ENCODE results near the gene H19. TPM values are rescaled to one million over a fixed set of nuclear protein-coding genes. Genes with fewer than 3 reads are reported as not detected.

The H19 gene
- total RNA-seq, 1 donor from 2014 or later, result 46.9 TPM

DNA sequence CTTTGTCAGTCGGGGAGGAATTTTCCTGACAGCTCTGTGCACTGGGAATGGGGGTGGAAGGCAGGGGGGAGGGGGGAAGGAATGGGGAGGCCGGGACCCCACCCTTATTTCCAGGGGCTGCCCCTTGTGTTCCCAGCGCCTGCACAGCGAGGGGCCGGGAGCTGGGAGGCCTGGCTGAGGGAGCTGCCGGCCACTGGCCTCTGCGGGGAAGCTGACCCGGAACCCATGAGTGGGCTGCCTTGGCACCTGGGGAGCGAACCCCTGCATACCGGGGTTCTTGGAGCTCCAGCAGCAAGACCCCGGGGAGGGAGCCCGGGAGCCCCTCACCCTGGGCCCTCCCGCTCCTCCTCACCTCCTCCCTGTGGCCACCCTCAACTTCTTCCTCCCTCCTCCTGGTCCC lies 3.5 kb downstream of the H19 start:
- peak; percentile 4 for DNase-seq
- H3K4me3 Mint-ChIP-seq (ENCODE audit: unreplicated experiment), result no peak overlapping the region
- TF ChIP-seq, protein P1, sequence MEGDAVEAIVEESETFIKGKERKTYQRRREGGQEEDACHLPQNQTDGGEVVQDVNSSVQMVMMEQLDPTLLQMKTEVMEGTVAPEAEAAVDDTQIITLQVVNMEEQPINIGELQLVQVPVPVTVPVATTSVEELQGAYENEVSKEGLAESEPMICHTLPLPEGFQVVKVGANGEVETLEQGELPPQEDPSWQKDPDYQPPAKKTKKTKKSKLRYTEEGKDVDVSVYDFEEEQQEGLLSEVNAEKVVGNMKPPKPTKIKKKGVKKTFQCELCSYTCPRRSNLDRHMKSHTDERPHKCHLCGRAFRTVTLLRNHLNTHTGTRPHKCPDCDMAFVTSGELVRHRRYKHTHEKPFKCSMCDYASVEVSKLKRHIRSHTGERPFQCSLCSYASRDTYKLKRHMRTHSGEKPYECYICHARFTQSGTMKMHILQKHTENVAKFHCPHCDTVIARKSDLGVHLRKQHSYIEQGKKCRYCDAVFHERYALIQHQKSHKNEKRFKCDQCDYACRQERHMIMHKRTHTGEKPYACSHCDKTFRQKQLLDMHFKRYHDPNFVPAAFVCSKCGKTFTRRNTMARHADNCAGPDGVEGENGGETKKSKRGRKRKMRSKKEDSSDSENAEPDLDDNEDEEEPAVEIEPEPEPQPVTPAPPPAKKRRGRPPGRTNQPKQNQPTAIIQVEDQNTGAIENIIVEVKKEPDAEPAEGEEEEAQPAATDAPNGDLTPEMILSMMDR (IDR thresholded peaks at IDR 0.05; ENCODE audit: partially characterized antibody, unreplicated experiment), result no peak

DNA sequence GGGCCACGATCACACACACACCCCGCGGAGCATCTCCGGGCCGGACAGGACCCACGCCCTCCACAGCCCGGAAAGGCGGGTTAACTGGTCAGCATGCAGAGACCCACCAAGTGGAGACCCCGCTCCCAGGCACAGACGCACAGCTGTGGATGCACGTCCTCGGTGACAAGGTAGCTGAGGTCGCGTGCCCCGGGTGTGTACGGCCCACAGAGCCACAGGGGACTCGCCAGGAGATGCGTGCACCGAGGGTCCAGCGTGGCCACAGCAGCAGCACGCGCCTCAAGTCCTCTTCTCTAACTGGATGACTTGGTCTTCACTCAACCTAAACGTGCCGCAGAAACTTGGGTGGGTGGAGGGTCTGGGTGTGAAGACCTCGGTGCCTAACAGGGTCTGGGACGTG lies 5.5 kb downstream of the H19 start:
- H3K4me3 Mint-ChIP-seq (ENCODE audit: unreplicated experiment), result no peak overlapping the region
- no peak overlapping the region for H3K27ac Mint-ChIP-seq (ENCODE audit: unreplicated experiment)
- peak; percentile 5 for DNase-seq
- H3K4me1 Mint-ChIP-seq (ENCODE audit: low read depth, unreplicated experiment), result no peaks in the 10 kb centered on the region
- no peaks in the 10 kb centered on the region for H3K27me3 Mint-ChIP-seq (ENCODE audit: unreplicated experiment)
- H3K36me3 Mint-ChIP-seq (ENCODE audit: unreplicated experiment), result no peaks in the 10 kb centered on the region
- TF ChIP-seq, protein P1 (IDR thresholded peaks at IDR 0.05; ENCODE audit: partially characterized antibody, unreplicated experiment), result no peak
- H3K9me3 Mint-ChIP-seq (ENCODE audit: unreplicated experiment), result no peaks in the 10 kb centered on the region

More for the DNA sequence above, 3.5 kb downstream of the H19 start:
- Mint-ChIP-seq H3K27ac (ENCODE audit: unreplicated experiment) (no peak overlapping the region), H3K9me3 (ENCODE audit: unreplicated experiment) (no peaks in the 10 kb centered on the region), H3K4me1 (ENCODE audit: low read depth, unreplicated experiment) (no peaks in the 10 kb centered on the region), H3K27me3 (ENCODE audit: unreplicated experiment) (no peaks in the 10 kb centered on the region), H3K36me3 (ENCODE audit: unreplicated experiment) (no peaks in the 10 kb centered on the region)

DNA sequence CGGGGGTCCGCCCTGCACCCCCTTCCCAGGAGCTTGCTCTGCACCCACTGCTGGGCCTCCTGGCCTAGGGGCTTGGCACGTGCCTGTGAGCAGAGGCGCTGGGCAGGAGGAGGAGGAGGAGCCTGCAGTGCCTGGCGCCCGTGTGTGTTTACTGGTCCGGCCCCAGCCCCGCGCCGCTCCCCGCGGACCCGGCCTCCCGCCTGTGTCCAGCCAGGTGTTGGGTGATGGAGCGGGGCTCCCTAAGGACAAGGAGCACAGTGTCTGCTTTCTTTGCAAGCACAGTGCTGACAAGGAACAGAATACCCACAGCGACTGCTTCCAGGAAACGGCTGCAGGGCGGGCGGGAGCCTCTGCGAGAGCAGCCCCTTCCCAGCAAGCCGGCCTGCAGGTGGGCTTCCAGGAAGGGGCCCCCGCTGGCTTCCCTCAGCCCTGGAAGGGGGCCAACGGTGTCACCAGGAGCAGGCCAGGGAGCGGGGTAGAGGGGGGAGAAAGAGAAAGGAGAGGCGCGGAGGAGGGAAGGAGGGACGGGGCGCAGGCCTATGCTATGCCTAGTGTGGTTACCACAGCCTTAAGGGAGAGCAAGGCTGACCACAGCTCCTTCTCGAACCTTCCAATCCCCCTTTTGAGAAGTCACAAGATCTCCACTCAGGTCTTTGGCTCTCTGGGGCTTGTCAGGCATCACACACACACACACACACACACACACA lies 6.6 kb downstream of the H19 start:
- Mint-ChIP-seq H3K9me3 (ENCODE audit: unreplicated experiment) (no peaks in the 10 kb centered on the region), H3K4me1 (ENCODE audit: low read depth, unreplicated experiment) (no peaks in the 10 kb centered on the region), H3K27me3 (ENCODE audit: unreplicated experiment) (no peaks in the 10 kb centered on the region), H3K27ac (ENCODE audit: unreplicated experiment) (no peak overlapping the region), H3K36me3 (ENCODE audit: unreplicated experiment) (no peaks in the 10 kb centered on the region), H3K4me3 (ENCODE audit: unreplicated experiment) (no peak overlapping the region)
- TF ChIP-seq, protein P1 (IDR thresholded peaks at IDR 0.05; ENCODE audit: partially characterized antibody, unreplicated experiment), result no peak
- no peak for DNase-seq

DNA sequence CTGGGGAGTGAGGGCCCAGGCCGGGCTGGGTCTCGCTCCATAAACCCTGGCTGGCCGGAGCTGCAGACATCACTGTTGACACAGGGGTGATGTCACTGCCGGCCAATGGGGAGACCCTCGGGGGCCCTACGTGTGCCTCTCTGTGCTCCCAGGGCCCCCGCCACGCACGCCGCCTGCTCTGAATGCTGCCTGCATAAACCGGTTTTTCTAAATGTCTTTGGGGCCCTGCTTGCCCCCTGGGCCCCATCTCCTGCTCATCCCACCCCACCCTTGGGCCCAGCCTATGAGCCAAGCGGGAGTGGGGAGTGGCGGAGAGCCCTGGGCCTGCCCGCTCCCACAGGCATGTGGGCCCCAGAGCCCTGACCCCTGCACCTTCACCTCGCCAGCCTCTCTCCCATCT lies 7.7 kb downstream of the H19 start:
- no peak overlapping the region for H3K4me3 Mint-ChIP-seq (ENCODE audit: unreplicated experiment)
- no peaks in the 10 kb centered on the region for H3K36me3 Mint-ChIP-seq (ENCODE audit: unreplicated experiment)
- TF ChIP-seq, protein P1 (IDR thresholded peaks at IDR 0.05; ENCODE audit: partially characterized antibody, unreplicated experiment), result no peak
- no peak overlapping the region for H3K27ac Mint-ChIP-seq (ENCODE audit: unreplicated experiment)
- no peaks in the 10 kb centered on the region for H3K4me1 Mint-ChIP-seq (ENCODE audit: low read depth, unreplicated experiment)
- no peak for DNase-seq
- no peaks in the 10 kb centered on the region for H3K27me3 Mint-ChIP-seq (ENCODE audit: unreplicated experiment)
- no peaks in the 10 kb centered on the region for H3K9me3 Mint-ChIP-seq (ENCODE audit: unreplicated experiment)

DNA sequence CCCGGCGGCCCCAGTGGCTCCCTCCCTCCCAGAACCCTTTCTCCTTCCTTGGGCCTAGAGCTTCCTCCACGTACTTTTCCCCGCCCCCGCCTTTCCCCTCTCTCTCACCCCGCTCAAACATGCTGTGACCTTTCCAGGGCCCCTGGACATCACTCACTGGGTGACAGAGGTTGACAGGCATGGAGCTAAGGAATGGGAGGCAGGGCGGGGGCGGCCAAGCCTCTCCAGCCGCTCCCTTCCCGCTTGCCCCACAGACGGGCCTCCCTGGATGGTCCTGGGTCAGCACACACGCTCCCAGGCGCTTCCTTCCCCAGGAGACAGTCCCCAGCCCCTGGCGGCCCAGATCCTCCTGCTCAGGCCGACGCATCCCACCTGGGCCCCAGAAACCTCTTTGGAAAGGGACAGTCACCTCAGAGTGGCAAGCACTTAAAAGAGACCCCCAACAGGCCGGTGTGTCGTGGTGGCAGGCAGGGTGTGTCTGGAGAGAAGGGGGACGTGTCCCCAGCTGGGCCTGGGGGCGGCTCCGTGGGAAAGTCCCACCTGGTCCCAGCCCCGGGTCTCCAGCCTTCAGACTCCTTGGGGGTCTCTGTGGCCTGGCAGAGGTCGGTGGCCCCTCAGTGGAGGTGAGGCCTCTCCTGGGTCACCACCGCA lies 8.8 kb downstream of the H19 start:
- no peaks in the 10 kb centered on the region for H3K36me3 Mint-ChIP-seq (ENCODE audit: unreplicated experiment)
- no peak for DNase-seq
- H3K9me3 Mint-ChIP-seq (ENCODE audit: unreplicated experiment), result no peaks in the 10 kb centered on the region
- H3K4me1 Mint-ChIP-seq (ENCODE audit: low read depth, unreplicated experiment), result no peaks in the 10 kb centered on the region
- TF ChIP-seq, protein P1 (IDR thresholded peaks at IDR 0.05; ENCODE audit: partially characterized antibody, unreplicated experiment), result no peak
- H3K27me3 Mint-ChIP-seq (ENCODE audit: unreplicated experiment), result no peaks in the 10 kb centered on the region
- no peak overlapping the region for H3K27ac Mint-ChIP-seq (ENCODE audit: unreplicated experiment)
- H3K4me3 Mint-ChIP-seq (ENCODE audit: unreplicated experiment), result no peak overlapping the region
